Measurements from ENCODE around the gene PRAME.

GRCh38 chr22:22515890-22516289 is 43.2 kb downstream of the PRAME start:
- no peak for TF ChIP-seq CTCF (conservative IDR thresholded peaks at IDR 0.05)
- TF ChIP-seq EZH2 (IDR thresholded peaks at IDR 0.05; ENCODE audit: low read depth): no peak
